K562 (cell line): ENCODE measurements around the gene CDH1. TPM values are rescaled to one million over a fixed set of nuclear protein-coding genes. Genes with fewer than 3 reads are reported as not detected.

Experiments used
- MEF2A ChIP-seq: IDR thresholded peaks from 2 replicates; pipeline ENCODE4 v1.6.1; 2011; ENCODE audit warnings: low read depth, mild to moderate bottlenecking, low read length, moderate library complexity; ENCODE audit not compliant: control insufficient read depth
- SMAD1 ChIP-seq: fragments of 150-350 bp; IDR thresholded peaks from 2 replicates; pipeline ENCODE4 v1.6.1; 2014; ENCODE audit warnings: low read length, low read depth; ENCODE audit not compliant: partially characterized antibody
- polyA plus RNA-seq, 8 experiments: library from polyadenylated mRNA; depleted of rRNA in 4 of 8; stranded (reverse) in 5 of 8; unstranded in 3 of 8; fragments of >200 nt; fragmentation: Nextera tagmentation in 2 of 8; fragmentation: Illumina TruSeq in 1 of 8; extraction: Ambion mirVana in 2 of 8; extraction: Trizol in 1 of 8; gene quantifications; 2 replicates each; pipeline versions ENCODE4 v1.2.1 to v1.2.3, GENCODE V29; 2011 to 2014; ENCODE audit warnings: inconsistent platforms in 1 of 8, missing spikeins in 1 of 8
- total RNA-seq, 7 experiments: library from RNA; depleted of rRNA in 6 of 7; stranded (reverse); fragments of >200 nt in 6 of 7; fragmentation: Illumina TruSeq in 2 of 7; extraction: Trizol in 2 of 7; gene quantifications; 2 replicates each; pipeline versions ENCODE4 v1.2.1 to v1.2.3, GENCODE V29; 2011 to 2021; ENCODE audit warnings: low replicate concordance in 1 of 7
- TF ChIP-seq, protein P1 (sequence below): sonication (generic); formaldehyde crosslinking; IDR thresholded peaks from 2 replicates; pipeline ENCODE4 v1.8.0; 2023; ENCODE audit warnings: mild to moderate bottlenecking, missing genetic modification reagents
- TF ChIP-seq, protein P2 (sequence below): fragments of 250-450 bp; sonication (Bioruptor Pico); IDR thresholded peaks from 2 replicates; pipeline ENCODE4 v1.8.0; 2021; ENCODE audit warnings: mild to moderate bottlenecking, moderate library complexity
- TF ChIP-seq, protein P3 (sequence below): fragments of 200-800 bp; sonication (Bioruptor generic); IDR thresholded peaks from 2 replicates; pipeline ENCODE4 v1.6.1; 2016; ENCODE audit warnings: missing genetic modification characterization, missing compliant biosample characterization
- TF ChIP-seq, protein P4 (sequence below): IDR thresholded peaks from 3 replicates; pipeline ENCODE4 v1.6.1; 2011; ENCODE audit warnings: borderline replicate concordance, mild to moderate bottlenecking, moderate library complexity; ENCODE audit not compliant: insufficient read length; ENCODE audit errors: extremely low read depth
- TF ChIP-seq, protein P5 (sequence below), 3 experiments: fragments of 200-800 bp in 1 of 3; fragments of 250-450 bp in 1 of 3; fragments of 450-650 bp in 1 of 3; sonication (Bioruptor Pico) in 1 of 3; sonication (Bioruptor generic) in 1 of 3; formaldehyde crosslinking in 1 of 3; IDR thresholded peaks; 2 replicates each; pipeline versions ENCODE4 v1.6.1 to v1.8.0; 2016 to 2022; ENCODE audit warnings: mild to moderate bottlenecking in 2 of 3, missing genetic modification characterization in 2 of 3, missing compliant biosample characterization in 1 of 3, moderate library complexity in 1 of 3

The CDH1 gene
- total and polyA plus RNA-seq, 9 of the 15 experiments (the other 6 are each of a cell fraction or from before 2014, with no cell fraction given), result 0.01 to 0.69 TPM; not detected in 7

DNA sequence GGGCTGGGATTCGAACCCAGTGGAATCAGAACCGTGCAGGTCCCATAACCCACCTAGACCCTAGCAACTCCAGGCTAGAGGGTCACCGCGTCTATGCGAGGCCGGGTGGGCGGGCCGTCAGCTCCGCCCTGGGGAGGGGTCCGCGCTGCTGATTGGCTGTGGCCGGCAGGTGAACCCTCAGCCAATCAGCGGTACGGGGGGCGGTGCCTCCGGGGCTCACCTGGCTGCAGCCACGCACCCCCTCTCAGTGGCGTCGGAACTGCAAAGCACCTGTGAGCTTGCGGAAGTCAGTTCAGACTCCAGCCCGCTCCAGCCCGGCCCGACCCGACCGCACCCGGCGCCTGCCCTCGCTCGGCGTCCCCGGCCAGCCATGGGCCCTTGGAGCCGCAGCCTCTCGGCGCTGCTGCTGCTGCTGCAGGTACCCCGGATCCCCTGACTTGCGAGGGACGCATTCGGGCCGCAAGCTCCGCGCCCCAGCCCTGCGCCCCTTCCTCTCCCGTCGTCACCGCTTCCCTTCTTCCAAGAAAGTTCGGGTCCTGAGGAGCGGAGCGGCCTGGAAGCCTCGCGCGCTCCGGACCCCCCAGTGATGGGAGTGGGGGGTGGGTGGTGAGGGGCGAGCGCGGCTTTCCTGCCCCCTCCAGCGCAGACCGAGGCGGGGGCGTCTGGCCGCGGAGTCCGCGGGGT, at the start of gene CDH1 (continued):
- TF ChIP-seq, protein P1, sequence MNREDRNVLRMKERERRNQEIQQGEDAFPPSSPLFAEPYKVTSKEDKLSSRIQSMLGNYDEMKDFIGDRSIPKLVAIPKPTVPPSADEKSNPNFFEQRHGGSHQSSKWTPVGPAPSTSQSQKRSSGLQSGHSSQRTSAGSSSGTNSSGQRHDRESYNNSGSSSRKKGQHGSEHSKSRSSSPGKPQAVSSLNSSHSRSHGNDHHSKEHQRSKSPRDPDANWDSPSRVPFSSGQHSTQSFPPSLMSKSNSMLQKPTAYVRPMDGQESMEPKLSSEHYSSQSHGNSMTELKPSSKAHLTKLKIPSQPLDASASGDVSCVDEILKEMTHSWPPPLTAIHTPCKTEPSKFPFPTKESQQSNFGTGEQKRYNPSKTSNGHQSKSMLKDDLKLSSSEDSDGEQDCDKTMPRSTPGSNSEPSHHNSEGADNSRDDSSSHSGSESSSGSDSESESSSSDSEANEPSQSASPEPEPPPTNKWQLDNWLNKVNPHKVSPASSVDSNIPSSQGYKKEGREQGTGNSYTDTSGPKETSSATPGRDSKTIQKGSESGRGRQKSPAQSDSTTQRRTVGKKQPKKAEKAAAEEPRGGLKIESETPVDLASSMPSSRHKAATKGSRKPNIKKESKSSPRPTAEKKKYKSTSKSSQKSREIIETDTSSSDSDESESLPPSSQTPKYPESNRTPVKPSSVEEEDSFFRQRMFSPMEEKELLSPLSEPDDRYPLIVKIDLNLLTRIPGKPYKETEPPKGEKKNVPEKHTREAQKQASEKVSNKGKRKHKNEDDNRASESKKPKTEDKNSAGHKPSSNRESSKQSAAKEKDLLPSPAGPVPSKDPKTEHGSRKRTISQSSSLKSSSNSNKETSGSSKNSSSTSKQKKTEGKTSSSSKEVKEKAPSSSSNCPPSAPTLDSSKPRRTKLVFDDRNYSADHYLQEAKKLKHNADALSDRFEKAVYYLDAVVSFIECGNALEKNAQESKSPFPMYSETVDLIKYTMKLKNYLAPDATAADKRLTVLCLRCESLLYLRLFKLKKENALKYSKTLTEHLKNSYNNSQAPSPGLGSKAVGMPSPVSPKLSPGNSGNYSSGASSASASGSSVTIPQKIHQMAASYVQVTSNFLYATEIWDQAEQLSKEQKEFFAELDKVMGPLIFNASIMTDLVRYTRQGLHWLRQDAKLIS (CRISPR knock-in tag), result no peak
- TF ChIP-seq, protein P2, sequence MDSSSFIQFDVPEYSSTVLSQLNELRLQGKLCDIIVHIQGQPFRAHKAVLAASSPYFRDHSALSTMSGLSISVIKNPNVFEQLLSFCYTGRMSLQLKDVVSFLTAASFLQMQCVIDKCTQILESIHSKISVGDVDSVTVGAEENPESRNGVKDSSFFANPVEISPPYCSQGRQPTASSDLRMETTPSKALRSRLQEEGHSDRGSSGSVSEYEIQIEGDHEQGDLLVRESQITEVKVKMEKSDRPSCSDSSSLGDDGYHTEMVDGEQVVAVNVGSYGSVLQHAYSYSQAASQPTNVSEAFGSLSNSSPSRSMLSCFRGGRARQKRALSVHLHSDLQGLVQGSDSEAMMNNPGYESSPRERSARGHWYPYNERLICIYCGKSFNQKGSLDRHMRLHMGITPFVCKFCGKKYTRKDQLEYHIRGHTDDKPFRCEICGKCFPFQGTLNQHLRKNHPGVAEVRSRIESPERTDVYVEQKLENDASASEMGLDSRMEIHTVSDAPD (CRISPR knock-in tag), result no peak
- TF ChIP-seq MEF2A (no peak), SMAD1 (no peak)
- TF ChIP-seq, protein P3, sequence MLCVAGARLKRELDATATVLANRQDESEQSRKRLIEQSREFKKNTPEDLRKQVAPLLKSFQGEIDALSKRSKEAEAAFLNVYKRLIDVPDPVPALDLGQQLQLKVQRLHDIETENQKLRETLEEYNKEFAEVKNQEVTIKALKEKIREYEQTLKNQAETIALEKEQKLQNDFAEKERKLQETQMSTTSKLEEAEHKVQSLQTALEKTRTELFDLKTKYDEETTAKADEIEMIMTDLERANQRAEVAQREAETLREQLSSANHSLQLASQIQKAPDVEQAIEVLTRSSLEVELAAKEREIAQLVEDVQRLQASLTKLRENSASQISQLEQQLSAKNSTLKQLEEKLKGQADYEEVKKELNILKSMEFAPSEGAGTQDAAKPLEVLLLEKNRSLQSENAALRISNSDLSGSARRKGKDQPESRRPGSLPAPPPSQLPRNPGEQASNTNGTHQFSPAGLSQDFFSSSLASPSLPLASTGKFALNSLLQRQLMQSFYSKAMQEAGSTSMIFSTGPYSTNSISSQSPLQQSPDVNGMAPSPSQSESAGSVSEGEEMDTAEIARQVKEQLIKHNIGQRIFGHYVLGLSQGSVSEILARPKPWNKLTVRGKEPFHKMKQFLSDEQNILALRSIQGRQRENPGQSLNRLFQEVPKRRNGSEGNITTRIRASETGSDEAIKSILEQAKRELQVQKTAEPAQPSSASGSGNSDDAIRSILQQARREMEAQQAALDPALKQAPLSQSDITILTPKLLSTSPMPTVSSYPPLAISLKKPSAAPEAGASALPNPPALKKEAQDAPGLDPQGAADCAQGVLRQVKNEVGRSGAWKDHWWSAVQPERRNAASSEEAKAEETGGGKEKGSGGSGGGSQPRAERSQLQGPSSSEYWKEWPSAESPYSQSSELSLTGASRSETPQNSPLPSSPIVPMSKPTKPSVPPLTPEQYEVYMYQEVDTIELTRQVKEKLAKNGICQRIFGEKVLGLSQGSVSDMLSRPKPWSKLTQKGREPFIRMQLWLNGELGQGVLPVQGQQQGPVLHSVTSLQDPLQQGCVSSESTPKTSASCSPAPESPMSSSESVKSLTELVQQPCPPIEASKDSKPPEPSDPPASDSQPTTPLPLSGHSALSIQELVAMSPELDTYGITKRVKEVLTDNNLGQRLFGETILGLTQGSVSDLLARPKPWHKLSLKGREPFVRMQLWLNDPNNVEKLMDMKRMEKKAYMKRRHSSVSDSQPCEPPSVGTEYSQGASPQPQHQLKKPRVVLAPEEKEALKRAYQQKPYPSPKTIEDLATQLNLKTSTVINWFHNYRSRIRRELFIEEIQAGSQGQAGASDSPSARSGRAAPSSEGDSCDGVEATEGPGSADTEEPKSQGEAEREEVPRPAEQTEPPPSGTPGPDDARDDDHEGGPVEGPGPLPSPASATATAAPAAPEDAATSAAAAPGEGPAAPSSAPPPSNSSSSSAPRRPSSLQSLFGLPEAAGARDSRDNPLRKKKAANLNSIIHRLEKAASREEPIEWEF (CRISPR knock-in tag), result no peak
- TF ChIP-seq, protein P4, sequence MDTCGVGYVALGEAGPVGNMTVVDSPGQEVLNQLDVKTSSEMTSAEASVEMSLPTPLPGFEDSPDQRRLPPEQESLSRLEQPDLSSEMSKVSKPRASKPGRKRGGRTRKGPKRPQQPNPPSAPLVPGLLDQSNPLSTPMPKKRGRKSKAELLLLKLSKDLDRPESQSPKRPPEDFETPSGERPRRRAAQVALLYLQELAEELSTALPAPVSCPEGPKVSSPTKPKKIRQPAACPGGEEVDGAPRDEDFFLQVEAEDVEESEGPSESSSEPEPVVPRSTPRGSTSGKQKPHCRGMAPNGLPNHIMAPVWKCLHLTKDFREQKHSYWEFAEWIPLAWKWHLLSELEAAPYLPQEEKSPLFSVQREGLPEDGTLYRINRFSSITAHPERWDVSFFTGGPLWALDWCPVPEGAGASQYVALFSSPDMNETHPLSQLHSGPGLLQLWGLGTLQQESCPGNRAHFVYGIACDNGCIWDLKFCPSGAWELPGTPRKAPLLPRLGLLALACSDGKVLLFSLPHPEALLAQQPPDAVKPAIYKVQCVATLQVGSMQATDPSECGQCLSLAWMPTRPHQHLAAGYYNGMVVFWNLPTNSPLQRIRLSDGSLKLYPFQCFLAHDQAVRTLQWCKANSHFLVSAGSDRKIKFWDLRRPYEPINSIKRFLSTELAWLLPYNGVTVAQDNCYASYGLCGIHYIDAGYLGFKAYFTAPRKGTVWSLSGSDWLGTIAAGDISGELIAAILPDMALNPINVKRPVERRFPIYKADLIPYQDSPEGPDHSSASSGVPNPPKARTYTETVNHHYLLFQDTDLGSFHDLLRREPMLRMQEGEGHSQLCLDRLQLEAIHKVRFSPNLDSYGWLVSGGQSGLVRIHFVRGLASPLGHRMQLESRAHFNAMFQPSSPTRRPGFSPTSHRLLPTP, result no peak
- TF ChIP-seq, protein P5, sequence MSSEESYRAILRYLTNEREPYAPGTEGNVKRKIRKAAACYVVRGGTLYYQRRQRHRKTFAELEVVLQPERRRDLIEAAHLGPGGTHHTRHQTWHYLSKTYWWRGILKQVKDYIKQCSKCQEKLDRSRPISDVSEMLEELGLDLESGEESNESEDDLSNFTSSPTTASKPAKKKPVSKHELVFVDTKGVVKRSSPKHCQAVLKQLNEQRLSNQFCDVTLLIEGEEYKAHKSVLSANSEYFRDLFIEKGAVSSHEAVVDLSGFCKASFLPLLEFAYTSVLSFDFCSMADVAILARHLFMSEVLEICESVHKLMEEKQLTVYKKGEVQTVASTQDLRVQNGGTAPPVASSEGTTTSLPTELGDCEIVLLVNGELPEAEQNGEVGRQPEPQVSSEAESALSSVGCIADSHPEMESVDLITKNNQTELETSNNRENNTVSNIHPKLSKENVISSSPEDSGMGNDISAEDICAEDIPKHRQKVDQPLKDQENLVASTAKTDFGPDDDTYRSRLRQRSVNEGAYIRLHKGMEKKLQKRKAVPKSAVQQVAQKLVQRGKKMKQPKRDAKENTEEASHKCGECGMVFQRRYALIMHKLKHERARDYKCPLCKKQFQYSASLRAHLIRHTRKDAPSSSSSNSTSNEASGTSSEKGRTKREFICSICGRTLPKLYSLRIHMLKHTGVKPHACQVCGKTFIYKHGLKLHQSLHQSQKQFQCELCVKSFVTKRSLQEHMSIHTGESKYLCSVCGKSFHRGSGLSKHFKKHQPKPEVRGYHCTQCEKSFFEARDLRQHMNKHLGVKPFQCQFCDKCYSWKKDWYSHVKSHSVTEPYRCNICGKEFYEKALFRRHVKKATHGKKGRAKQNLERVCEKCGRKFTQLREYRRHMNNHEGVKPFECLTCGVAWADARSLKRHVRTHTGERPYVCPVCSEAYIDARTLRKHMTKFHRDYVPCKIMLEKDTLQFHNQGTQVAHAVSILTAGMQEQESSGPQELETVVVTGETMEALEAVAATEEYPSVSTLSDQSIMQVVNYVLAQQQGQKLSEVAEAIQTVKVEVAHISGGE (CRISPR knock-in tag; IDR thresholded peaks at IDR 0.05), result no peak
